ENCODE results near the gene USP10.
A peak's percentile ranks its signal among the peaks of the same experiment; 100 is the strongest.

USP10 gene, protein sequence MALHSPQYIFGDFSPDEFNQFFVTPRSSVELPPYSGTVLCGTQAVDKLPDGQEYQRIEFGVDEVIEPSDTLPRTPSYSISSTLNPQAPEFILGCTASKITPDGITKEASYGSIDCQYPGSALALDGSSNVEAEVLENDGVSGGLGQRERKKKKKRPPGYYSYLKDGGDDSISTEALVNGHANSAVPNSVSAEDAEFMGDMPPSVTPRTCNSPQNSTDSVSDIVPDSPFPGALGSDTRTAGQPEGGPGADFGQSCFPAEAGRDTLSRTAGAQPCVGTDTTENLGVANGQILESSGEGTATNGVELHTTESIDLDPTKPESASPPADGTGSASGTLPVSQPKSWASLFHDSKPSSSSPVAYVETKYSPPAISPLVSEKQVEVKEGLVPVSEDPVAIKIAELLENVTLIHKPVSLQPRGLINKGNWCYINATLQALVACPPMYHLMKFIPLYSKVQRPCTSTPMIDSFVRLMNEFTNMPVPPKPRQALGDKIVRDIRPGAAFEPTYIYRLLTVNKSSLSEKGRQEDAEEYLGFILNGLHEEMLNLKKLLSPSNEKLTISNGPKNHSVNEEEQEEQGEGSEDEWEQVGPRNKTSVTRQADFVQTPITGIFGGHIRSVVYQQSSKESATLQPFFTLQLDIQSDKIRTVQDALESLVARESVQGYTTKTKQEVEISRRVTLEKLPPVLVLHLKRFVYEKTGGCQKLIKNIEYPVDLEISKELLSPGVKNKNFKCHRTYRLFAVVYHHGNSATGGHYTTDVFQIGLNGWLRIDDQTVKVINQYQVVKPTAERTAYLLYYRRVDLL

GRCh38 chr16:84699712-84700445 is at the start of gene USP10:
Gene USP10, plus strand, starts transcription at chr16:84700000. Its CDS starts 91 bp downstream, at chr16:84700091.
- Mint-ChIP-seq H3K4me3 (peak within 1 kb of the TSS; percentile 97), H3K9me3 (no peaks in the 10 kb centered on the region), H3K4me1 (ENCODE audit: low read depth) (peaks cover 33% of the 10 kb centered on the region), H3K36me3 (ENCODE audit: low read depth) (peaks cover 2% of the 10 kb centered on the region), H3K27ac (peak within 1 kb of the TSS; percentile 96), H3K27me3 (ENCODE audit: low read depth) (no peaks in the 10 kb centered on the region)
- DNase-seq (ENCODE audit: low spot score) = peak; percentile 92

DNA sequence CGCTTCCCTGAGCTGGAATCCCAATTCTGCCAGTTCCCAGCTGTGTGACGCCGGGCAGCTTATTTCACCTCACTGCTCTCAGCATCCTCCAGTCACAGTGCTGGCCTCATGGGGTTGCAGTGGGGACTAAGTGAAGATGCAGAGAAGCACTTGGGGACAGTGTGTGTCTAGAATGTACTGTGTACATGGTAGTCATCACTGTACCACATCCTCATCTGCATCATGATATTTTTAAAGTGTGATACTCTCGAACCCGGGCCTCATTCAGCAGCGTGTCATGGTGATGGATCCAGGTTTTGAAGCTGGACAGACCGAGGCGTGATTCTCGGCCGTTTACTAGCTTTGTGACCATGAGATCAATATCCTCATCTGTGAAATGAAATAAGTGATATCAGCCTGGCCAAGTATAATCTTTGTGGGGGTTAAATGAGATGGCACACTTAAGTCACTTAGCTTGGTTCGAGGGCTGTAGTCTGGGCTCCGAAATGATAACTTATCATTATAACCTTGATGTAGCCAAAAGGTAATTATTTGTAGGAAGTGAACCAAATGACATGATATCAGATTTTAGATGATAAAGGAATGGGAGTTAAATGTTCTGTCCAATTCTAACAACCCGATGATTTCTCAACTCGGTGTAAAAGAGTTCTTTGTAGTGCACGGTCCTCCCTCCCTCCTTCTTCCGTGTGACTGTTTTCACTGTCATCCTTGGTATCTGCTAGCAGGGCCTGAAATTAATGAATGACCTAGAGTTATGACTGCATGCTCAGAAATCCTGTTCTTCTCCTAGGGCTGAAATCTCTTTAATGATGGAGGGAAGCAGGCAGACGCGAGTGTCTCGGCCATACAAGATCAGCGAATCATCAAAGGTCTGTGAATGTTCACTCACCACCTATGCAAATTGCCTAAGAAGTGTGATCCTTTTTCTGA is 49.5 kb upstream of the USP10 start:
- H3K9me3 Mint-ChIP-seq = no peaks in the 10 kb centered on the region
- H3K4me1 Mint-ChIP-seq (ENCODE audit: low read depth) = peaks cover 40% of the 10 kb centered on the region
- H3K27ac Mint-ChIP-seq = peak overlapping the region; percentile 43
- DNase-seq (ENCODE audit: low spot score) = no peak
- H3K4me3 Mint-ChIP-seq = peak overlapping the region; percentile 79
- peaks cover 40% of the 10 kb centered on the region for H3K36me3 Mint-ChIP-seq (ENCODE audit: low read depth)
- peaks cover 12% of the 10 kb centered on the region for H3K27me3 Mint-ChIP-seq (ENCODE audit: low read depth)

DNA sequence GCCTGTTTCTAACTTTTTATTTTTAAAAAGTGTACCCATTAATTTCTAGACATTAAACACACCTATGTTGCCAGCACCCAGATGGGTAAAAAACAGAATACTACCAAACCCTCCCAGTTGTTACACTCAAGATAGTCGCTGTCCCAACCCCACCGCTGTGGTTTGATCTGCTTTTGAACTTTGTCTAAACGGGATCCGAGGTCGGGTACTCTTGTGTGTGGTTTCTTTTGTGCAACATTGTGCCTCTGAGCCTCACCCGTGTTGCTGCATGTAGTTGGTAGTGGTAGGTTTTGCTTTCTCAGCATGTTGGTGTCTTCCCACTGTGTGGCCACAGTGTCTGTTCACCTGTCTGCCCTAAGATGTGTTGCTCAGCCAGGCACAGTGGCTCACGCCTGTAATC is 47.2 kb upstream of the USP10 start:
- H3K27ac Mint-ChIP-seq = no peak overlapping the region
- H3K4me3 Mint-ChIP-seq = peak overlapping the region; percentile 4
- peaks cover 2% of the 10 kb centered on the region for H3K27me3 Mint-ChIP-seq (ENCODE audit: low read depth)
- no peak for DNase-seq (ENCODE audit: low spot score)
- no peaks in the 10 kb centered on the region for H3K9me3 Mint-ChIP-seq
- H3K4me1 Mint-ChIP-seq (ENCODE audit: low read depth) = peaks cover 42% of the 10 kb centered on the region
- peaks cover 42% of the 10 kb centered on the region for H3K36me3 Mint-ChIP-seq (ENCODE audit: low read depth)

- Mint-ChIP-seq H3K4me3 (no peak overlapping the region), H3K4me1 (ENCODE audit: low read depth) (peaks cover 39% of the 10 kb centered on the region), H3K27ac (peak overlapping the region; percentile 7), H3K27me3 (ENCODE audit: low read depth) (no peaks in the 10 kb centered on the region), H3K9me3 (no peaks in the 10 kb centered on the region), H3K36me3 (ENCODE audit: low read depth) (peaks cover 58% of the 10 kb centered on the region)
- DNase-seq (ENCODE audit: low spot score) = no peak
Measured at GRCh38 chr16:84654238-84654637, 45.6 kb upstream of the USP10 start.

GRCh38 chr16:84654998-84655397 is 44.8 kb upstream of the USP10 start:
- peaks cover 38% of the 10 kb centered on the region for H3K4me1 Mint-ChIP-seq (ENCODE audit: low read depth)
- DNase-seq (ENCODE audit: low spot score) = no peak
- H3K9me3 Mint-ChIP-seq = no peaks in the 10 kb centered on the region
- H3K27me3 Mint-ChIP-seq (ENCODE audit: low read depth) = no peaks in the 10 kb centered on the region
- H3K4me3 Mint-ChIP-seq = no peak overlapping the region
- H3K36me3 Mint-ChIP-seq (ENCODE audit: low read depth) = peaks cover 57% of the 10 kb centered on the region
- H3K27ac Mint-ChIP-seq = peak overlapping the region; percentile 41

DNA sequence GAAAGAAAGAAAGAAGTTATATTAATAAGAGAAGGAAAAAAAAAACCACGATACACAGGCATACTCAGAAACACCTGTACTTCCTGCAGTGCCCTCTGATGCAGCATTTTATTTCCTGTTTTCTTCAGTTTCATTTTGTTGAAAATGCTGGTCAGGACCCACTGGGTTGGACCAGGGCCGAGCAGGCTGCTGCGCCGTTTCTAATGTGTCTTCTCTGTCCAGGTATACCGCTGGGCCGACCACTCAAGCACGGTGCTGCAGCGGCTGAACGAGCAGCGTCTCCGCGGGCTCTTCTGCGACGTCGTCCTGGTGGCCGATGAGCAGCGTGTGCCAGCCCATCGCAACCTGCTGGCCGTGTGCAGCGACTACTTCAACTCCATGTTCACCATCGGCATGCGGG is 43.2 kb upstream of the USP10 start:
- Mint-ChIP-seq H3K9me3 (no peaks in the 10 kb centered on the region), H3K27me3 (ENCODE audit: low read depth) (no peaks in the 10 kb centered on the region), H3K27ac (peak overlapping the region; percentile 38), H3K4me3 (peak overlapping the region; percentile 55), H3K4me1 (ENCODE audit: low read depth) (peaks cover 23% of the 10 kb centered on the region), H3K36me3 (ENCODE audit: low read depth) (peaks cover 49% of the 10 kb centered on the region)
- DNase-seq (ENCODE audit: low spot score) = no peak

DNA sequence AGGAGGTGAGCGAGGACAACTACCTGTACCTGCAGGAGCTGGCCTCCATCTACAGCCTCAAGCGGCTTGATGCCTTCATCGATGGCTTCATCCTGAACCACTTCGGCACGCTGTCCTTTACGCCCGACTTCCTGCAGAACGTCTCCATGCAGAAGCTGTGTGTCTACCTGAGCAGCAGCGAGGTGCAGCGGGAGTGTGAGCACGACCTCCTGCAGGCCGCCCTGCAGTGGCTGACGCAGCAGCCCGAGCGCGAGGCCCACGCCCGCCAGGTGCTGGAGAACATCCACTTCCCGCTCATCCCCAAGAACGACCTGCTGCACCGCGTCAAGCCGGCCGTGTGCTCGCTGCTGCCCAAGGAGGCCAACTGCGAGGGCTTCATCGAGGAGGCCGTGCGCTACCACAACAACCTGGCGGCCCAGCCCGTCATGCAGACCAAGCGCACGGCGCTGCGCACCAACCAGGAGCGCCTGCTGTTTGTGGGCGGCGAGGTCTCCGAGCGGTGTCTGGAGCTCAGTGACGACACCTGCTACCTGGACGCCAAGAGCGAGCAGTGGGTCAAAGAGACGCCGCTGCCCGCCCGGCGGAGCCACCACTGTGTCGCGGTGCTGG is 42.5 kb upstream of the USP10 start:
- Mint-ChIP-seq H3K4me3 (no peak overlapping the region), H3K27me3 (ENCODE audit: low read depth) (no peaks in the 10 kb centered on the region), H3K36me3 (ENCODE audit: low read depth) (peaks cover 49% of the 10 kb centered on the region), H3K4me1 (ENCODE audit: low read depth) (peaks cover 19% of the 10 kb centered on the region), H3K9me3 (no peaks in the 10 kb centered on the region), H3K27ac (no peak overlapping the region)
- DNase-seq (ENCODE audit: low spot score) = no peak

- Mint-ChIP-seq H3K27ac (no peak overlapping the region), H3K27me3 (ENCODE audit: low read depth) (no peaks in the 10 kb centered on the region), H3K4me3 (no peak overlapping the region), H3K36me3 (ENCODE audit: low read depth) (peaks cover 50% of the 10 kb centered on the region), H3K9me3 (no peaks in the 10 kb centered on the region), H3K4me1 (ENCODE audit: low read depth) (peaks cover 13% of the 10 kb centered on the region)
- no peak for DNase-seq (ENCODE audit: low spot score)
Measured at GRCh38 chr16:84658690-84659089, 41.1 kb upstream of the USP10 start.

- no peaks in the 10 kb centered on the region for H3K9me3 Mint-ChIP-seq
- no peak overlapping the region for H3K27ac Mint-ChIP-seq
- no peak for DNase-seq (ENCODE audit: low spot score)
- no peaks in the 10 kb centered on the region for H3K27me3 Mint-ChIP-seq (ENCODE audit: low read depth)
- peaks cover 54% of the 10 kb centered on the region for H3K36me3 Mint-ChIP-seq (ENCODE audit: low read depth)
- no peak overlapping the region for H3K4me3 Mint-ChIP-seq
- H3K4me1 Mint-ChIP-seq (ENCODE audit: low read depth) = peaks cover 13% of the 10 kb centered on the region
Measured at GRCh38 chr16:84659656-84660300, 40.0 kb upstream of the USP10 start.

- H3K4me1 Mint-ChIP-seq (ENCODE audit: low read depth) = peaks cover 8% of the 10 kb centered on the region
- no peaks in the 10 kb centered on the region for H3K27me3 Mint-ChIP-seq (ENCODE audit: low read depth)
- no peak overlapping the region for H3K4me3 Mint-ChIP-seq
- DNase-seq (ENCODE audit: low spot score) = no peak
- H3K27ac Mint-ChIP-seq = no peak overlapping the region
- H3K9me3 Mint-ChIP-seq = no peaks in the 10 kb centered on the region
- peaks cover 52% of the 10 kb centered on the region for H3K36me3 Mint-ChIP-seq (ENCODE audit: low read depth)
Measured at GRCh38 chr16:84660973-84661372, 38.8 kb upstream of the USP10 start.

DNA sequence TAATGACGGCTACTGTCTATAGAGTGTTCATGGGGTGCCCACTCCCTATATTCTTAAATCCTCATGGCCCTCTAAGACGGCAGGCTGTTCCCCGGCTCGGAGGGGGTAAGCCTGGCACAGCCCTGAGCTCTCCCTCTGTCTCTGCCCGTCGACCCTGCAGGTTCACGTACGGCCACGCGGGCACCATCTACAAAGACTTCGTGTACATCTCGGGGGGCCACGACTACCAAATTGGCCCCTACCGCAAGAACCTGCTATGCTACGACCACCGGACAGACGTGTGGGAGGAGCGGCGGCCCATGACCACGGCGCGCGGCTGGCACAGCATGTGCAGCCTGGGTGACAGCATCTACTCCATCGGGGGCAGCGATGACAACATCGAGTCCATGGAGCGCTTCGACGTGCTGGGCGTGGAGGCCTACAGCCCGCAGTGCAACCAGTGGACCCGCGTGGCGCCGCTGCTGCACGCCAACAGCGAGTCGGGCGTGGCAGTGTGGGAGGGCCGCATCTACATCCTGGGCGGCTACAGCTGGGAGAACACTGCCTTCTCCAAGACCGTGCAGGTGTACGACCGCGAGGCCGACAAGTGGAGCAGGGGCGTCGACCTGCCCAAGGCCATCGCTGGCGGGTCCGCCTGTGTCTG is 38.3 kb upstream of the USP10 start:
- Mint-ChIP-seq H3K27me3 (ENCODE audit: low read depth) (no peaks in the 10 kb centered on the region), H3K27ac (no peak overlapping the region), H3K4me1 (ENCODE audit: low read depth) (peaks cover 3% of the 10 kb centered on the region), H3K4me3 (no peak overlapping the region), H3K9me3 (no peaks in the 10 kb centered on the region), H3K36me3 (ENCODE audit: low read depth) (peaks cover 56% of the 10 kb centered on the region)
- DNase-seq (ENCODE audit: low spot score) = no peak

DNA sequence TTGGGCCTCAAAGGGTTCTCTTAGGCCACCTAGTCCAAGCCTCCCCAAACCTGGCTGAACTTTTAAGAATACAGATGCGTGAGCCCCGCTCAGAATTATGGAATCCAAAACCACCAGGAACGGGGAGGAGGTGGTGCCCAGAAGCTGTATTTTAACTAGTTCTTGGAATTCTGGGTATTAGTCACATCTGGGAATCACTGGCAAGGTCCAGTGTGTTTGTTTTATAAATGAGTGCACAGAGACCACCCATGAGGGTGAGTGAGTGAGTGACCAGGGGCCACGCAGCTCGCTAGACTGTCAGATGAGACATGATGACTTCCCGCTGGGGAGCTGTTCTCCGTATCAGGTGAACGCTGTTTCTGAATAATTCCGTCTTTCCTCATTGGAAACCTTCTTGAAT is 37.3 kb upstream of the USP10 start:
- Mint-ChIP-seq H3K27ac (no peak overlapping the region), H3K4me1 (ENCODE audit: low read depth) (no peaks in the 10 kb centered on the region), H3K36me3 (ENCODE audit: low read depth) (peaks cover 56% of the 10 kb centered on the region), H3K27me3 (ENCODE audit: low read depth) (no peaks in the 10 kb centered on the region), H3K9me3 (no peaks in the 10 kb centered on the region), H3K4me3 (no peak overlapping the region)
- DNase-seq (ENCODE audit: low spot score) = no peak
